HG03342 (cell line): ENCODE measurements around the gene KDM4F.

Source experiments
- ATAC-seq: cut with Tn5 transposase; IDR thresholded peaks from one replicate; pipeline ENCODE4 v1.9.1; 2021; ENCODE audit warnings: mild to moderate bottlenecking, moderate library complexity; ENCODE audit not compliant: unreplicated experiment

The KDM4F gene

GRCh38 chr11:95059046-95059445 is 9.8 kb downstream of the KDM4F start:
- ATAC-seq: no peak

GRCh38 chr11:95065336-95065735 is 16.1 kb downstream of the KDM4F start:
- ATAC-seq: no peak

DNA sequence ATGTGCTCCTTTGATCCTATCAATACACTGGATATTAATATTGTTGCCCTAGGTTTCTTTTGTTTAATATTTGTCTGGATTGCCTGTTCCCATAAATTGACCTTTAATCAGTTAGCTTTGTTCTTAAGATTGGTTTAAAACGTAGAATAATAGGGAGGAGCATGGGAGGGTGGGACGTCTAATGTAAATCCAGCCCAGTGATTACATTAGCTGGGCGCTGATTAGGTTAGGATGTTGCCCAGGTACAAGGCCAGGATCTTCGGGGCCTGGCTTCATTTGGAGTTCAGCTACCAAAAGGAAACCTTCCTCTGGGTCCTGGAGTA is 17.5 kb downstream of the KDM4F start, which contains the start of gene SRSF8:
SRSF8 (plus strand) TSS at position 204 of the 323 bp plus-strand sequence. CDS start 308 bp downstream, outside the sequence.
- ATAC-seq: peak; percentile 35

DNA sequence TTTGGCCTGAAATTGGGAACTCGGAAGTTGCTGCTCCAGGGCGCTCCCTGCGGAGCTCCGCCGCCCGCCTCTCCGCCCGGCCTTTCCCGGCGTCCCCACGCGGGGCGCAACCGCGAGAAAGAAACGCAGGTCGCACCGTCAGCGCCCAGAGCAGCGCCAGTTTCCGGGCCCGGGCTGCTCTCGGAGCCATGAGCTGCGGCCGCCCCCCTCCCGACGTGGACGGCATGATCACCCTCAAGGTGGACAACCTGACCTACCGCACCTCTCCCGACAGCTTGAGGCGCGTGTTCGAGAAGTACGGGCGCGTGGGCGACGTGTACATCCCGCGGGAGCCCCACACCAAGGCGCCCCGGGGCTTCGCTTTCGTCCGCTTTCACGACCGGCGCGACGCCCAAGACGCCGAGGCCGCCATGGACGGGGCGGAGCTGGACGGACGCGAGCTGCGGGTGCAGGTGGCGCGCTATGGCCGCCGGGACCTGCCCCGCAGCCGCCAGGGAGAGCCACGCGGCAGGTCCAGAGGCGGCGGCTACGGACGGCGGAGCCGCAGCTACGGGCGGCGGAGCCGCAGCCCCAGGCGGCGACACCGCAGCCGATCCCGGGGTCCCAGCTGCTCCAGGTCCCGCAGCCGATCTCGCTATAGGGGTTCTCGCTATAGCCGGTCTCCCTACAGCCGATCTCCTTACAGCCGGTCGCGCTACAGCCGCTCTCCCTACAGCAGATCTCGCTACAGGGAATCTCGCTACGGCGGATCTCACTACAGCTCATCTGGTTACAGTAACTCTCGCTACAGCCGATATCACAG is 18.0 kb downstream of the KDM4F start:
- ATAC-seq: peak; percentile 52

GRCh38 chr11:95067841-95068219 is 18.6 kb downstream of the KDM4F start:
- no peak for ATAC-seq

DNA sequence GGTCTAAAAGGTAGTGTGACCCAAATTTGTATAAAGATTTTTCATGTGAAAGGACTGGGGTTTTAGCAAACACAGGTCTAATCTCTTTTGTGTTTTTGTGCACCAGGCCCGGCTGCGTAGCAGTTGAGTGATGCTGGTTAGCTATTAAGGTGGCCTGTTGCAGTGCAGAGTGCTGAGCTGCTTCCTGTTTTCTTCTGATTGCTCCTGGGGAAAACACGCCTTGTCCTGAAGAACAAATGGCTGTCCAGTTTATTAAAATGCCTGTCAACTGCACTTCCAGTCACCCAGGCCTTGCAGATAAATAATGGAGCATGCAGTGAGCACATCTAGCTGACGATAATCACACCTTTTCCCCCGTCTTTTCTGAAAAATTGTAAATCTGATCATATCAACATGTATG is 19.3 kb downstream of the KDM4F start:
- ATAC-seq: peak; percentile 73

- ATAC-seq: no peak
Measured at GRCh38 chr11:95070471-95070870, 21.2 kb downstream of the KDM4F start.

DNA sequence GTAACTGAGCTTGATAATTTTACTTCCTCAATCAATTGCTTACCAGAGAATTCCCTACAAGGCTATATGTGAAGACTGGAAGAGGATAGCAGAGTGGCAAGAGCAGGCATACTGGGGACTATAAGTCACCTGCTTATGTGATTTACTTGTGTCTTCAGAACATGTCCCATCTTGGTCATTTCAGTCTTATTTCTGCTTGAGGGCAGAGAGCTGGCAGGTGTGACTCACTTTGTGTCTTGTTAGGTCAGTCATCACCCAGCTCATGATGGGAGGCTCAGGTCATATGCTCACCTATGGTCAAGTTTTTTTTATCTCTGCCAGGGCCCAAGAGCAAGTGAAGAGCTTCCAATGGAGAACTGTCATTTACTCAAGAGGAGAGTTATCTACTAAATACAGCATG is 23.7 kb downstream of the KDM4F start:
- no peak for ATAC-seq

- ATAC-seq: no peak
Measured at GRCh38 chr11:95074792-95075563, 25.8 kb downstream of the KDM4F start.

DNA sequence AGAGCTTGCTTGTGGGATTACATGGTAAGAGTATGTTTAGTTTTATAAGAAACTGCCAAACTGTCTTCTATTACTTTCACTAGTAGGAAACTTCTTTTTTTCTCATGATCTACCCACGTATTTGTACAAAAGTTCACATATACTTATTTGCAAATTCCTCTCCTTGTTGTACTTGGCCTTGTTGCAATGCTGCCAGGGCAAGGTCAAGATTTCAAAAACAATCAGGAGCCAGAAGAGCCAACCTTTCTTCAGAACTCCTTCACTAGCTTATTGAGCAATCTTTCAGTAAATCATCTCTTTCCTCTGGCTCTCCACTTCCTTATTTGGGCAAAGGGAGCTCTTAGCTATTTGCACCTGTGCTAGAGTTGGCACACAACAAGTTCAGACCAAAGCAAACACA is 27.2 kb downstream of the KDM4F start:
- peak; percentile 73 for ATAC-seq

GRCh38 chr11:95076981-95077380 is 27.8 kb downstream of the KDM4F start:
- no peak for ATAC-seq

DNA sequence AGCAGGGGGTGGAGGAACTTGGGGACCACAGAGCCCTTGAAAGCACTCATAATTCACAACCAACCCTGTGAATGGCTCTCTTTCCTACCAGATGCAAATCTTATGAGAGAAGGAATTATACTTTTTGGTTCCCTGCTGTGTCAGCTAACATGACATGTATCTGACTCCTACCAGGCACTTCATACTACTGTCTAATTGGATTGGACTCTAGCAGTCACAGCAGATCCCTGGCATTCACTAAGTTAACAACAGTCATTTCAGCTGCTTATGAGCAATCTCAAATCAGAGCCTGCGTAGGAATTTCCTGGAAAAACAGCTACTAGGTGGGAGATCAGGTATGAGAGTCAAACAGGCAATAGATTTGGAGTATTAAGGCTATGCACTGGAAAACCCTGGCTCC is 29.3 kb downstream of the KDM4F start:
- no peak for ATAC-seq

GRCh38 chr11:95081010-95081409 is 31.8 kb downstream of the KDM4F start:
- ATAC-seq: no peak

GRCh38 chr11:95081412-95081811 is 32.2 kb downstream of the KDM4F start:
- no peak for ATAC-seq

GRCh38 chr11:95082576-95083001 is 33.4 kb downstream of the KDM4F start:
- ATAC-seq: no peak

- ATAC-seq: peak; percentile 29
Measured at GRCh38 chr11:95084509-95084908, 35.3 kb downstream of the KDM4F start.

- no peak for ATAC-seq
Measured at GRCh38 chr11:95085117-95085816, 36.0 kb downstream of the KDM4F start.

DNA sequence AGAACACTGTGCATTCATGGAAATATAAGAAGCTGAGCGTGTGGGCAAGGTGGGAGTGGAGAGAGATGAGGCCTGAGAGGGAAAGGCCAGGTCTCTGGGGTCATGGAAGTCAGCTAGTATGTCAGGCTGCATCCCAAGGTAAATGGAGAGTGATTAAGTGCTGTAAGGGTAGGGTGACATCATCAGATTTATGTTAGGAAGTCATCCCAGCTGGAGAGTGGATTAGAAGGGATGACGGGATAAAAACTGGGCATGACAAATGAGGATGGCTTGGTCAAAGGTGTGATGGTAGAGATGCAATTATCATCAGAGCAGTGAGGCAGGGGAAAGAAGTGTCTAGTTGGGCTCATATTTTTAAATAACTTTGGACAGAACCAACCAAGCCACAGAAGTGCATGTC is 36.9 kb downstream of the KDM4F start:
- no peak for ATAC-seq

DNA sequence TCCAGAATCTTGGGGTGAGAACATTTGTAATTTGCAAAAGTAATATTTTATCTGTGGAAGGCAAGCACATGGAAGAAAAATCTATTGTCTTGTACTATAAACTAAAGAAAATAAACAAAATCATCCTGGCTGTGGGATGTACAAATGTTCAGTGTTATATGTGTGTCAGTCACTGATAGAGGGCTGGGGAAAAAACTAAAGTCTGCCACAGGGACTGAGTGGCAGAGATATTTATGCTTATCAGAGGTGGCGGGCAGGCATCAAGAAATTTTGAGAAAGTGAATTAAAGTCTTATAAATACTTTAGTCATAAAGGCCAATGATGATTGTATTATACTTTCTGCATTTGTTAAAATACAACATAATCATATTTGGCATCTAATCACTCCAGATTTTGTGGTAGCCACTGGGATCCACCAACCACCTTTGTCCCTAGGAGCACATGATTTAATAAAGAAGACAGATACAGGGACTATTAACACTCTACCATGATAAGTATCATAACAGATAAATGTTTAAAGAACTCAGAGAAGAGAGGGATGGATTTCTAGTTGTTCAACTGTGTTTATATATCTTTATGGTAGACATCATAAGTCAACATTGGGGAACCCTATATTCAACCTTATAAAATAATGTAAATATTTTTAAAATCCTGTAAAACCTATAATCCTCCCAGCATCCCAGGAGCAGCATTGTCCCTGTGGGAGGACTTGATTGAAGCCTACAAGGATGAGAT is 37.8 kb downstream of the KDM4F start:
- no peak for ATAC-seq

- ATAC-seq: peak; percentile 51
Measured at GRCh38 chr11:95088946-95089619, 39.9 kb downstream of the KDM4F start.
